Renal pelvis (tissue), 4 donors: ENCODE data around the gene DSG3. TPM values are rescaled to one million over a fixed set of nuclear protein-coding genes. Genes with fewer than 3 reads are reported as not detected.

Experiments
- DNase-seq: peaks from one replicate; pipeline ENCODE4 v3.0.0-alpha.2; 2013
- polyA plus RNA-seq, 3 donors: library from polyadenylated mRNA; unstranded; fragments of 120-200 nt; gene quantifications; one replicate each; pipeline ENCODE4 v1.2.1, GENCODE V29; 2013; ENCODE audit not compliant: insufficient read length in 3 of 3

DSG3 gene
- polyA plus RNA-seq, 3 donors = not detected

DNA sequence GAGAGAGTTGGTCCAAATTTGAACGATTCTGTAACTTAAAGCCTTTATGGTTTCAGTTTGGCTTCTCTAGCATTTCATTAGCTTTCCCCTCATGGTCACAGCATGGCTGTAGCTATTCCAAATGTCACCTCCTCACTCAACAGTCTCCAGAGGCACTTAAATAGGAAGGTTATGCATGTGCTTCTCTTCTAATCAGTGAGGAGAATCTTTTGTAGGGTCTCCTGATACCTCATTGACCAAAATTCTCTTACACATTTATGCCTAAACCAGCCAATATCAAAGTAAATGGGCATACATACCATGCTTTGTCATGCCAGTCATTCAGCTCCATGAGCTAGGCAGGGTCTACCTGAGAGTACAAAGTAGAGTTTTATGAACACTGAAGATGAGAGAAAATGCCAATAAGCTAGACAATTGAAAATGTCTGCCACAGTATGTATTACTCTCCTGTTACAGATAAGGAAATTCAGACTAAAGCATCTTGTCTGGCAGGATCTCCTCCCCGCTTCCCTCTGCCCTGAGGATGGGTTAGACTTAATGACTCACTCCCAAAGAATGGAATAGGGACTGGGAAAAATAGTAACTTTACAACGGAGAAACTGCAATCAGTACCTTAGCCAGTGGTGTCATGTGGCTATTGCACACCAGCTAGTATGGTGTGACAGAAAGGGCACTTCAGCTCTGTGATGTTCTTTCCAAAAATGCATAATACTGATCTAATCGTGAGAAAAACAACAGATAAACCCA, 65.8 kb downstream of the DSG3 start:
- DNase-seq = no peak

DNA sequence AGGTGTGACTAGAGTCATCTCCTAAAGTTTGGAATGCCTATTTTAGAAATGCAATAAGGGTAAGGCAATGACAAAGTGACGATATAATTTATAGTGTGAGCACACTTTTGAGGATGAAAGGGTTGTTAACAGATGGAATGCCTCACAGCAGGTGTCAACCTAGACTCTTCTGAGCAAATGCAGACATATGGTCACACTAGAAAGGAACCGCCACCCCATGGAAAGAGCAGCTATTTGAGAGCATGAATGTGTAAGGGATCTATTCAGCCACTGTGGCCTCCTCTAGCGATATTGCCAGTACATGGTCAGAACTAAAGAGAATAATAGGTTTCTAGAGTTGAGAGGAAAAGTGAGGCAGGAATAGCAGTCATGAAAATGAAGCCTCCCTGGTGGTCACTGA, 68.9 kb downstream of the DSG3 start:
- no peak for DNase-seq

DNA sequence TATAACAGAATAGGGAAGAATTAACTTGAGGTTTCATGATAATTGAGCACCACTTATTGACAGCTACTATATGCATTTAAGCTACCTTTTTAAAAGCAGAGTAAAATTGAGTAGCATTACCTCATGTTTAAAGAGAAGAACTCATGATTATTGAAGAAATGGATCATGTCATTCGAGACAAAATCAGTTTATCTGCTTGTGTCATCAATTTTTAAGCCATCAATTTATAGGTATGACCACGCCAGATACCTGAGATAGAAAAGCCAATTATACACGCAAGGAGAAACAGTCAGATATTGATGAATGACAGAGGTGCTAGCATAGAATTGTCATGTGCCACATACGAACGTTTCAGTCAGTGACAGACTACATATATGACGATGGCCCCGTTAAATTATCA, 78.8 kb downstream of the DSG3 start:
- DNase-seq = no peak

Other genes with a start within 250 kb of the DSG3 start
- under 1 TPM; 0.09 to 0.12 (median 0.10) TPM for gene DSG1, start 129.6 kb upstream of the DSG3 start, polyA plus RNA-seq
- under 1 TPM in 1 of 3 donors, not detected in 2; 0.01 TPM for gene DSG4, start 71.0 kb upstream of the DSG3 start, polyA plus RNA-seq
- 10 to 100 TPM; 35.7 to 51.5 (median 44.3) TPM for gene DSG2, start 50.4 kb downstream of the DSG3 start, polyA plus RNA-seq
- under 1 TPM; 0.16 to 0.43 (median 0.34) TPM for gene TTR, start 144.1 kb downstream of the DSG3 start, polyA plus RNA-seq
- gene B4GALT6, start 236.8 kb downstream of the DSG3 start, polyA plus RNA-seq = 10 to 100 TPM; 13.8 to 19.7 (median 15.5) TPM